Central memory CD4-positive, alpha-beta T cell (primary cell): ENCODE measurements around the gene CCDC127.
"Not testable (repeated sequence)": the region's sequence is repeated elsewhere in the genome, so short reads cannot be mapped to it uniquely, and the experiment has no call there.

Source experiments
- DNase-seq: peaks from one replicate; pipeline ENCODE4 v3.0.0; 2022

The CCDC127 gene

GRCh38 chr5:200985-201384, 17.0 kb downstream of the CCDC127 start:
- DNase-seq, result no peak

- DNase-seq, result no peak
Observed at GRCh38 chr5:199950-200645, 17.9 kb downstream of the CCDC127 start.

- DNase-seq, result no peak
Observed at GRCh38 chr5:199197-199949, 18.6 kb downstream of the CCDC127 start.

- no peak for DNase-seq
Observed at GRCh38 chr5:198516-199196, 19.3 kb downstream of the CCDC127 start.

- DNase-seq, result no peak
Observed at GRCh38 chr5:197892-198489, 20.0 kb downstream of the CCDC127 start.

- not testable (repeated sequence) for DNase-seq
Observed at GRCh38 chr5:197031-197430, 20.9 kb downstream of the CCDC127 start.

- DNase-seq, result no peak
Observed at GRCh38 chr5:196350-196749, 21.6 kb downstream of the CCDC127 start.

GRCh38 chr5:195401-196160, 22.4 kb downstream of the CCDC127 start:
- DNase-seq, result no peak

- DNase-seq, result no peak
Observed at GRCh38 chr5:194603-195209, 23.2 kb downstream of the CCDC127 start.

GRCh38 chr5:194102-194501, 23.9 kb downstream of the CCDC127 start:
- DNase-seq, result no peak

GRCh38 chr5:192970-193831, 24.8 kb downstream of the CCDC127 start:
- no peak for DNase-seq

GRCh38 chr5:192691-192969, 25.3 kb downstream of the CCDC127 start:
- no peak for DNase-seq

- no peak for DNase-seq
Observed at GRCh38 chr5:191949-192690, 25.8 kb downstream of the CCDC127 start.

GRCh38 chr5:191036-191948, 26.7 kb downstream of the CCDC127 start, which contains the start of gene LRRC14B:
Gene LRRC14B, plus strand, starts transcription at chr5:191495. Its CDS starts 44 bp downstream, at chr5:191539.
- DNase-seq, result no peak

- DNase-seq, result no peak
Observed at GRCh38 chr5:190366-191035, 27.5 kb downstream of the CCDC127 start.

GRCh38 chr5:189976-190365, 28.0 kb downstream of the CCDC127 start:
- DNase-seq, result no peak

GRCh38 chr5:189486-189885, 28.5 kb downstream of the CCDC127 start:
- DNase-seq, result no peak
